Esophagus muscularis mucosa (tissue), 4 donors: ENCODE results near the gene RTL10. TPM values are rescaled to one million over a fixed set of nuclear protein-coding genes. Genes with fewer than 3 reads are reported as not detected.

ENCODE experiments used
- DNase-seq: peaks from one replicate; pipeline ENCODE4 v3.0.0-alpha.2; 2017; ENCODE audit errors: extremely low spot score
- H3K27ac ChIP-seq, 4 donors: fragments of 200-600 bp; sonication (generic); replicated peaks in 1 of 4; 1 replicate in 3 of 4; 2 replicates in 1 of 4; pipeline ENCODE4 v1.5.1; 2016 to 2019; ENCODE audit warnings: mild to moderate bottlenecking in 1 of 4
- H3K27me3 ChIP-seq, 4 donors: fragments of 200-600 bp; sonication (generic); one replicate each; pipeline versions ENCODE4 v1.5.1 to v1.6.0; 2016 to 2019
- H3K36me3 ChIP-seq, 4 donors: fragments of 200-600 bp; sonication (generic); one replicate each; pipeline ENCODE4 v1.5.1; 2016 to 2019
- H3K4me1 ChIP-seq, 4 donors: fragments of 200-600 bp; sonication (generic); one replicate each; pipeline ENCODE4 v1.5.1; 2016 to 2019
- H3K4me3 ChIP-seq, 4 donors: fragments of 200-600 bp; sonication (generic); 1 replicate in 2 of 4; 2 replicates in 2 of 4; pipeline ENCODE4 v1.5.1; 2016 to 2019; ENCODE audit warnings: mild to moderate bottlenecking in 4 of 4, moderate library complexity in 1 of 4
- H3K9me3 ChIP-seq, 4 donors: fragments of 200-600 bp; sonication (generic); 1 replicate in 3 of 4; 2 replicates in 1 of 4; pipeline ENCODE4 v1.5.1; 2016 to 2019
- CTCF ChIP-seq, 3 experiments: fragments of 200-600 bp in 2 of 3; fragments of 450-650 bp in 1 of 3; sonication (generic) in 2 of 3; IDR thresholded peaks; one replicate each; pipeline ENCODE4 v1.5.1; 2017 to 2019; ENCODE audit warnings: antibody characterized with exemption in 3 of 3, mild to moderate bottlenecking in 2 of 3, moderate library complexity in 1 of 3
- EP300 ChIP-seq: sonication (generic); formaldehyde crosslinking; IDR thresholded peaks from one replicate; pipeline ENCODE4 v1.6.1; 2017; ENCODE audit warnings: antibody characterized with exemption
- POLR2A ChIP-seq: fragments of 450-650 bp; IDR thresholded peaks from one replicate; pipeline ENCODE4 v1.6.1; 2017; ENCODE audit warnings: antibody characterized with exemption, moderate library complexity, mild to moderate bottlenecking, low read depth
- POLR2AphosphoS5 ChIP-seq, 2 donors: sonication (generic); formaldehyde crosslinking; IDR thresholded peaks; one replicate each; pipeline ENCODE4 v1.6.1; 2017; ENCODE audit warnings: antibody characterized with exemption in 2 of 2
- WGBS: methylation state at CpG from one replicate; pipeline ENCODE4 v1.1.5; 2018; 5-methylcytosine and 5-hydroxymethylcytosine counted together
- intact Hi-C: fragments of 100-400 bp; cut with DNase I; formaldehyde crosslinking; loops from one replicate; pipeline ENCODE4 v1.15.1; 2023
- total RNA-seq, 4 donors: library from RNA; depleted of rRNA; stranded (reverse); fragments of >200 nt; gene quantifications; one replicate each; pipeline versions ENCODE4 v1.1.0 to v1.2.1, GENCODE V29; 2016

Gene RTL10
- total RNA-seq, 4 donors from 2014 or later = 5.6 to 14.8 (median 11.1) TPM

GRCh38 chr22:19857382-19857781 lies 2.7 kb upstream of the RTL10 start:
- no peak overlapping the region for H3K4me3 ChIP-seq
- H3K27me3 ChIP-seq = no peaks in the 10 kb centered on the region
- peaks cover 0 to 4% (median 2%) of the 10 kb centered on the region in 4 donors for H3K36me3 ChIP-seq
- 98% methylated on average over 3 of the region's 3 CpGs for WGBS
- TF ChIP-seq POLR2A (no peak), EP300 (no peak), CTCF (IDR thresholded peaks at IDR 0.05) (no peak), POLR2AphosphoS5 (IDR thresholded peaks at IDR 0.05) (no peak)
- DNase-seq = no peak
- peaks cover 28 to 33% (median 30%) of the 10 kb centered on the region in 4 donors for H3K4me1 ChIP-seq
- intact Hi-C loops = no loop called here
- H3K9me3 ChIP-seq = no peaks in the 10 kb centered on the region
- H3K27ac ChIP-seq = no peak overlapping the region

DNA sequence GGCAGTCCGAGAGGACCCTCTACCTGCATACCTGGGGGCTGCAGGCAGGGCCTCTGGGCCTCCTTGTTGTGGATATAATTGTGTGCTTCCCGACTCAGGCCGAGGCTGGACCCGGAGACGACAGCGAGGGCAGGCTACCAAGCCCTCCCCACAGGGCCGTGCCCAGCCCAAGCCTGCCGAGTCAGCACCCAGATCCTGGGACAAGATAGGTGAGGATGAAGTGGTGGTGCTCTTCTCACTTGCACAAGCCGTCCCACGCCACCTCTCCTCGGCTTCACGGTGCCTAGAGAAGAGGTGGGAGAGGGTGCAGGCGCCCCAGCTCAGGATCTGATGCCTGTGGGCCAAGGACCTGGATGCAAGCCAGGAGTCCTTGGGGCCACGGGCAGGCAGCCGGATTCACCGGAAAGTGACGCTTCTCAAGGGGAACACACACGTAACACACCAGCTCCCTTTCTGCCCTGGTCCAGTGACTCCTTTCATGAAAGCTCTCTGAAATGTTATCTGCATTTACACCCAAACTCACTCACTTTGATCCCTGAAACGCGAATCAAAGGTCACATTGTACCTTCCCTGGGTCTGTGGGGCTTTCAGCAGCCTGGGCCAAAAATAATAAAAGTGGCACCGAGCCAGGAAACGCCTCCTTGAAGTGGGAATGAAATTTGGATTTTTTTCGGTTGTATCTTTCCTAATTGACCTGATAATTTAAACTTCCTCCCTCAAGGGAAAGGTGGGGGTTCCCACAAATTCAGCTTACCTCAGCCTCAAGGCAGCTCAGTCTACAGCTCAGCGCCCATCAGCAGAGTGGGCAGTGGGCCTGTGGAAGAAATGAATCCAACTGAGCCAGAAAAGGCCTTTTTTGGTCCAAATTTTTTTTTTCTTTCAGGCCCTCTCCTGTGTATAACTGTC lies 1.1 kb upstream of the RTL10 start:
- Histone ChIP-seq H3K4me1 (peaks cover 28 to 39% (median 35%) of the 10 kb centered on the region in 4 donors), H3K36me3 (peaks cover 8 to 20% (median 19%) of the 10 kb centered on the region in 4 donors), H3K9me3 (no peaks in the 10 kb centered on the region), H3K27ac (peak overlapping the region; percentile 92 to 98 (median 94)), H3K4me3 (peak overlapping the region; percentile 73 to 91 (median 78)), H3K27me3 (no peaks in the 10 kb centered on the region)
- intact Hi-C loops = loop anchor here (2.0 kb wide), 1 partner anchor 25 kb away; no protein-coding TSS in a partner anchor
- WGBS = 13% methylated on average over 14 of the region's 24 CpGs
- no peak for TF ChIP-seq CTCF (IDR thresholded peaks at IDR 0.05)
- TF ChIP-seq POLR2AphosphoS5 (IDR thresholded peaks at IDR 0.05) = peak; percentile 7 to 25
- TF ChIP-seq EP300 = no peak
- TF ChIP-seq POLR2A = no peak
- peak; percentile 92 for DNase-seq

DNA sequence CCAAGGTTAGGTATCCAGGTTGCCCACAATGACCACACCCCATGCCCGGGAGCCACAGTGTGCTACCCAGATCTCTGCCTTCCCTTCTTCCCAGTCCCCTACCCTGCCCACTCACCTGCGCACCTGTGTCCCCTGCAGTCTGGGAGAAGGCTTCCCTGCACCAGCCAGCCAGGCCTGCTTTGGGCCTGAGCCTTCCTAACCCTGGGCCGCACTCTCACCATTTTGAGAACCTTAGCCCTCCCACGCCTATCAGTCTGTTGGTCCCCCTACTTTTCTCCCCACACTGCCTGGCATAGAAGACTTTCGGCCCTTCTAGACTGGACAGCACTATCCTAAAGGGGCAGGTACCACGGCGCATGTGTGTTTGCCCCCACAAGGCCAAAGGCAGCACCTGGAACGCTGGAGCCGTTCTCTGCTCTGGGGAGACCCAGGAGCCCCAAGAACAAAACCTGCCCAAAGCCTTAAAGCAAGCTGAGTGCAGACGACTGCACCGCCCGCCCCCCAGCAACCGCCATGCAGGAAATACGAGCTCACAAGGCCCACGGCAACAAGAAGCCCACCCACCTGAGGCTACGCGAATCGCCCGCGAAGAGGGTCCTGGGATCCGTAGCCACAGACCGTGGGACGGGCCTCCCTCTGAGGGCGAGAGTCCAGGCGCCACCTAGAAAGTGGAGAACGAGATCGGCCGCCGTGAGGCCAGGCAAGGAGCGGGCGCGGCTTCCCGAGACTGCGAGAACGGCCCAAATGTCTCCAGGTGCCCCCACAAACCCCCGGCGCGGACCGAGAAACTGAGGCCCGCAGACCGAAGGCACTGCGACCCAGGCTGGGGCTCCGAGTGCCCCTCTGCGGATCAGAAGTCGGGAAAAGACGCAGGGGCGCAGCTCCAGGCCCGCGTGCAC lies 546 bp downstream of the RTL10 start:
- DNase-seq = peak; percentile 87
- Histone ChIP-seq H3K9me3 (no peaks in the 10 kb centered on the region), H3K27me3 (no peaks in the 10 kb centered on the region), H3K27ac (peak overlapping the region; percentile 92 to 98 (median 94)), H3K36me3 (peaks cover 8 to 32% (median 29%) of the 10 kb centered on the region in 4 donors), H3K4me1 (peaks cover 28 to 47% (median 35%) of the 10 kb centered on the region in 4 donors), H3K4me3 (peak overlapping the region; percentile 73 to 91 (median 78))
- TF ChIP-seq POLR2A (no peak), POLR2AphosphoS5 (IDR thresholded peaks at IDR 0.05) (no peak), CTCF (IDR thresholded peaks at IDR 0.05) (no peak), EP300 (no peak)
- WGBS = 15% methylated on average over 4 of the region's 49 CpGs
- intact Hi-C loops = loop anchor here (2.0 kb wide), 1 partner anchor 27 kb away; no protein-coding TSS in a partner anchor

GRCh38 chr22:19853058-19853878 lies 1.4 kb downstream of the RTL10 start:
- no peak for TF ChIP-seq EP300
- TF ChIP-seq POLR2AphosphoS5 (IDR thresholded peaks at IDR 0.05) = no peak
- TF ChIP-seq POLR2A = no peak
- no peak for TF ChIP-seq CTCF (IDR thresholded peaks at IDR 0.05)
- H3K9me3 ChIP-seq = no peaks in the 10 kb centered on the region
- WGBS = 36% methylated on average over 9 of the region's 11 CpGs
- intact Hi-C loops = no loop called here
- no peak for DNase-seq
- peak overlapping the region; percentile 73 to 91 (median 78) for H3K4me3 ChIP-seq
- H3K36me3 ChIP-seq = peaks cover 8 to 32% (median 29%) of the 10 kb centered on the region in 4 donors
- H3K27ac ChIP-seq = peak overlapping the region; percentile 92 to 98 (median 94)
- H3K4me1 ChIP-seq = peaks cover 28 to 49% (median 35%) of the 10 kb centered on the region in 4 donors
- H3K27me3 ChIP-seq = no peaks in the 10 kb centered on the region
